HL-60 (cell line): ENCODE measurements around the gene ZNF200.

Experiments used
- DNase-seq, 2 experiments: peaks; one replicate each; pipeline ENCODE4 v3.0.0-alpha.2; 2010 to 2020; ENCODE audit warnings: low read depth in 1 of 2, low spot score in 1 of 2
- H3K27ac ChIP-seq: fragments of 250-450 bp; sonication (Bioruptor Pico); replicated peaks from 2 replicates; pipeline ENCODE4 v1.5.1; 2020; ENCODE audit warnings: mild to moderate bottlenecking, moderate library complexity
- H3K27me3 ChIP-seq: fragments of 250-450 bp; sonication (Bioruptor Pico); 2 replicates; pipeline ENCODE4 v1.5.1; 2021; ENCODE audit warnings: mild to moderate bottlenecking, moderate library complexity; ENCODE audit not compliant: insufficient read depth, poor library complexity, severe bottlenecking
- H3K4me3 ChIP-seq: replicated peaks from 2 replicates; pipeline ENCODE4 v1.5.1; 2011; ENCODE audit warnings: mild to moderate bottlenecking, control low read depth, low read length; ENCODE audit not compliant: insufficient read depth
- CTCF ChIP-seq: IDR thresholded peaks from one replicate; pipeline ENCODE4 v1.5.1; 2011; ENCODE audit warnings: low read length, control low read depth, inconsistent platforms; ENCODE audit not compliant: insufficient read depth
- GABPA ChIP-seq: IDR thresholded peaks from 2 replicates; pipeline ENCODE4 v1.6.1; 2012; ENCODE audit warnings: low read depth
- POLR2AphosphoS5 ChIP-seq: IDR thresholded peaks from 2 replicates; pipeline ENCODE4 v1.6.1; 2012; ENCODE audit warnings: low read depth
- SPI1 ChIP-seq: IDR thresholded peaks from 2 replicates; pipeline ENCODE4 v1.6.1; 2012; ENCODE audit warnings: low read depth, mild to moderate bottlenecking, borderline replicate concordance
- TF ChIP-seq, protein P1 (sequence below): IDR thresholded peaks from 2 replicates; pipeline ENCODE4 v1.6.1; 2012; ENCODE audit warnings: low read depth; ENCODE audit not compliant: insufficient replicate concordance

The ZNF200 gene

GRCh38 chr16:3220839-3221238, 14.1 kb downstream of the ZNF200 start:
- TF ChIP-seq CTCF (no peak), SPI1 (no peak), POLR2AphosphoS5 (no peak), GABPA (no peak)
- TF ChIP-seq, protein P1, sequence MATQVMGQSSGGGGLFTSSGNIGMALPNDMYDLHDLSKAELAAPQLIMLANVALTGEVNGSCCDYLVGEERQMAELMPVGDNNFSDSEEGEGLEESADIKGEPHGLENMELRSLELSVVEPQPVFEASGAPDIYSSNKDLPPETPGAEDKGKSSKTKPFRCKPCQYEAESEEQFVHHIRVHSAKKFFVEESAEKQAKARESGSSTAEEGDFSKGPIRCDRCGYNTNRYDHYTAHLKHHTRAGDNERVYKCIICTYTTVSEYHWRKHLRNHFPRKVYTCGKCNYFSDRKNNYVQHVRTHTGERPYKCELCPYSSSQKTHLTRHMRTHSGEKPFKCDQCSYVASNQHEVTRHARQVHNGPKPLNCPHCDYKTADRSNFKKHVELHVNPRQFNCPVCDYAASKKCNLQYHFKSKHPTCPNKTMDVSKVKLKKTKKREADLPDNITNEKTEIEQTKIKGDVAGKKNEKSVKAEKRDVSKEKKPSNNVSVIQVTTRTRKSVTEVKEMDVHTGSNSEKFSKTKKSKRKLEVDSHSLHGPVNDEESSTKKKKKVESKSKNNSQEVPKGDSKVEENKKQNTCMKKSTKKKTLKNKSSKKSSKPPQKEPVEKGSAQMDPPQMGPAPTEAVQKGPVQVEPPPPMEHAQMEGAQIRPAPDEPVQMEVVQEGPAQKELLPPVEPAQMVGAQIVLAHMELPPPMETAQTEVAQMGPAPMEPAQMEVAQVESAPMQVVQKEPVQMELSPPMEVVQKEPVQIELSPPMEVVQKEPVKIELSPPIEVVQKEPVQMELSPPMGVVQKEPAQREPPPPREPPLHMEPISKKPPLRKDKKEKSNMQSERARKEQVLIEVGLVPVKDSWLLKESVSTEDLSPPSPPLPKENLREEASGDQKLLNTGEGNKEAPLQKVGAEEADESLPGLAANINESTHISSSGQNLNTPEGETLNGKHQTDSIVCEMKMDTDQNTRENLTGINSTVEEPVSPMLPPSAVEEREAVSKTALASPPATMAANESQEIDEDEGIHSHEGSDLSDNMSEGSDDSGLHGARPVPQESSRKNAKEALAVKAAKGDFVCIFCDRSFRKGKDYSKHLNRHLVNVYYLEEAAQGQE = no peak
- DNase-seq = no peak
- Histone ChIP-seq H3K4me3 (no peak overlapping the region), H3K27me3 (no peaks in the 10 kb centered on the region), H3K27ac (no peak overlapping the region)

GRCh38 chr16:3216263-3216640, 18.7 kb downstream of the ZNF200 start:
- H3K27ac ChIP-seq = no peak overlapping the region
- no peak for TF ChIP-seq SPI1
- TF ChIP-seq, protein P1 = no peak
- TF ChIP-seq CTCF = no peak
- no peak for TF ChIP-seq GABPA
- no peak for TF ChIP-seq POLR2AphosphoS5
- DNase-seq = no peak

GRCh38 chr16:3215601-3216262, 19.2 kb downstream of the ZNF200 start:
- TF ChIP-seq, protein P1 = no peak
- TF ChIP-seq SPI1 = no peak
- no peak for TF ChIP-seq GABPA
- Histone ChIP-seq H3K27me3 (no peaks in the 10 kb centered on the region), H3K27ac (no peak overlapping the region), H3K4me3 (no peak overlapping the region)
- no peak for DNase-seq

More at GRCh38 chr16:3216263-3216640, 18.7 kb downstream of the ZNF200 start:
- no peaks in the 10 kb centered on the region for H3K27me3 ChIP-seq
- H3K4me3 ChIP-seq = no peak overlapping the region
